NCI-H187 treated with DMSO at 0.1 percent for 48 hours (cell line): ENCODE data around the gene MAS1L.
"Not testable (repeated sequence)": the region's sequence is repeated elsewhere in the genome, so short reads cannot be mapped to it uniquely, and the experiment has no call there.

Experiments used
- DNase-seq: peaks from one replicate; lab custom pipeline; 2025; lab: John Stamatoyannopoulos, UW

Gene MAS1L

DNA sequence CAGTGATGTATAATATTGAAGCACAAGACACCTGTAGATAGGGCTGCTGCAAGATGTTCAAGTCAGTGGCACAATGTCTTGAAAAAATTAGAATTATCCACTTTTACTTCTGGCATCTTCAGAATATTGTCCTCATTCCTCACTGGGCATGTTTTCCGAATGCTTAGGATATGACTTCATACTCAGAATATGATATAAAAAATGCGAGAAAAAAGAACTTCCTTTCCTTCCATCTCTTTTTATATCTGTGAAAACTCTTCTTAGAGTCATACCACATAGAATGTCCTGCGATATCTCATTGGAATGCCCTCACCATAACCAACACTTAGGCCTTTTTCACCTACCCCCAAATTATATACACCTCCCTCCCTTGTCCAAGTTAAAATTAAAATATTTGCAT lies 4.6 kb downstream of the MAS1L start:
- no peak for DNase-seq

DNA sequence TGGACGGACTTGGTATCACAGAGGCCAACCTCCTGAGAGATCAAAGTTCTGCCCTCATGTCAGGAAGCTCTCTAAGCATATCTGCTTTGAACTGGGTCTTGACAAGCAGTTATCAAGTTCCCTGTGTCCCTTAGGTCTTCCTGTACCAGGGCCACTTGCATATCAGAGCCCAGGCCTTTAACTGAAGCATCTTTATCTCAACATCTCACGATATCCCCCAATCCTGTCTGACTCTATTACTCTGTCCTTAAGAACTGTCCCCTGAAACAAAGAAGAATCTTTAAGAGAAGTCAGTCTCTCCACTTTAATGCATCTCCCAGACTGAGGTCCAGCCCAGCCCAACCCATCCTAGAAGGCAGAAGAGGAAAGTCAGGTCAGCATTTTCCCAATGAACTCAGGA lies 8.2 kb downstream of the MAS1L start:
- no peak for DNase-seq

GRCh38 chr6:29478740-29479139 lies 9.0 kb downstream of the MAS1L start:
- DNase-seq: no peak

- no peak for DNase-seq
Observed at GRCh38 chr6:29477923-29478450, 9.8 kb downstream of the MAS1L start.

DNA sequence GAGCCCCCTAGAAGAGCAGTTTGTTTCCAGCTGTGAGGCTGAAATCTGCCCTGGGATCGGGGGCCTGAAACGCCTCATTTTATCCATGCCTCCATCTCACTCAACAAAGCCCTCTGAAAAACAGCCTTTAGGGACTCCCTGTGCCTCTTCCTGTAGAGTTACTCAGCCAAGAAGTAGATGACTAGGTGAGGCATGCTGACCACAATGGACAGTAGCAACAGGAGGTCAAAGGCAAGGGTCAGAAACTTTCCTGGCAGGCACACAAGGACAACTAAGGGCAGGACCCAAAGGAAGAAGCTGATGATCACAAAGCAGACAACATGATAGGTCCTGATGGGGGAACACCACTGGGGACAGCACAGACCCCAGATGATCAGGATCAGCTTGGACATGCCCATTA lies 12.8 kb downstream of the MAS1L start:
- DNase-seq: no peak

DNA sequence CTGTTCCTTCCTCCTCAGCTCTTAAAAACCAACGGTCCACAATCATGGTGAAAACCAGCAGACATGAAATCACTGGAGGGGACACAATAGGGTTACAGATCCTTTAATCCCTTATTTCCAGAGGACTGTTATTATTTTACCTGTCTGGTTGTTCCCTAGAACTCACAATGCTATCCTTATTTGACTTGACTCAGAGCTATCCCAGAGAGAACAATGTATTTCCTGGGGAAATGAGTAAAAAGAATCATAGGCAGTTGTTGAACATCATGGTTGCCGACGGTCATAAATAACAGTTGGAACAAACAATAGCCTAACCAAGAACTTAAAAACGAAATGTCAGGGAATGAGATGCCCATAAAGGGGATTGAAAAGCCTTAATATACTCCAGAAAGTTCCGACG lies 21.5 kb downstream of the MAS1L start:
- no peak for DNase-seq

- DNase-seq: no peak
Observed at GRCh38 chr6:29465801-29466200, 22.0 kb downstream of the MAS1L start.

DNA sequence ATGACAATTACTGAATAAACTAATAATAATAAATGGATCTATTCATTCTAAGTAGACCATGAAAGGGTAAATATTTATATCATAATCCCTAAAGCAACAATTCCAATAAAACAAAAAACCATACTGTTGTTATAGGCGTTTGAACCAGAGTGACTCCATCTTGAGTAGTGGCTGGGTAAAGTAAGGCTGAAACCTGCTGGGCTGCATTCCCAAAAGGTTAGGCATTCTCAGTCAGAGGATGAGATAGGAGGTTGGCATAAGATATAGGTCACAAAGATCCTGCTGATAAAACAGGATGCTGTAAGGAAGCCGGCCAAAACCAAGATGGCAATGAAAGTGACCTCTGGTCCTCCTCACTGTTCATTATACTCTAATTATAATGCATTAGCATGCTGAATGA lies 22.5 kb downstream of the MAS1L start:
- DNase-seq: no peak

DNA sequence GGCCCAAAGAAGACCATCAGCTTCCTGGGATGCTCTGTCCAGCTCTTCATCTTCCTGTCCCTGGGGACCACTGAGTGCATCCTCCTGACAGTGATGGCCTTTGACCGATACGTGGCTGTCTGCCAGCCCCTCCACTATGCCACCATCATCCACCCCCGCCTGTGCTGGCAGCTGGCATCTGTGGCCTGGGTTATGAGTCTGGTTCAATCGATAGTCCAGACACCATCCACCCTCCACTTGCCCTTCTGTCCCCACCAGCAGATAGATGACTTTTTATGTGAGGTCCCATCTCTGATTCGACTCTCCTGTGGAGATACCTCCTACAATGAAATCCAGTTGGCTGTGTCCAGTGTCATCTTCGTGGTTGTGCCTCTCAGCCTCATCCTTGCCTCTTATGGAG lies 25.7 kb downstream of the MAS1L start:
- no peak for DNase-seq

DNA sequence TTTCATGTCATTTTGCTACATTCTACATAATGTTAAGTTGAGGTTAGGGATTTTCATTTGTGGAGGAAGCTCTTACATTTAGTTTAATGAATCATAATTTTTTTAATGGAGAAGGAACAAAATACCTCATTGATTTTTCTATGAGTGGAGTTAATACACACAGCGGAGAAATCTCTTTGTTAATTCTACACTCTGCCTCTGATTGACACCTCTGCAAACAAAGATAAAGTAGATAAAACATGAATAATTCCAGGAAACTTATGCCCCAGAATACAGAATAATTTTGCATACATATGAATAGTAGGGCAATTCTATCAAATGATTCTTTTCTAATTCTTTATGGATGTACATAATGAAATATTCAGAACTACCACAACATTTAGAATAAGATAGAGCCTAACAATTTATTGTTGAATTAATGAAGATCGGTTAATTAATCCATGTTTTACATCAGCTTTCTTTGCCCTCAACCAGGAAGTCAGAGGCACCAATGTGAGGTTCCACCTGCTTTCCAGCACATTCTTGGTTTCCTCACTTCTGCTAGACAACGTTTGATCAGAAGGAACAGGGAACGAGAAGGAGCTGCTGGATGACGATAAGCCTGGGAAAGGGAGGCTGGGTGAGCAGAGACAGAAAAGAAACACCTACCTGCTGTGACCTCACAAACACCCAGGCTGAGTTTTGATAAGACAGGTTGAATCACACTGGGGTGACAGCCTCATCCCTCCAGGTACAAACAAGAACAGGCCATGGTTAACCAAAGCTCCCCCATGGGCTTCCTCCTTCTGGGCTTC lies 26.5 kb downstream of the MAS1L start:
- DNase-seq: no peak

DNA sequence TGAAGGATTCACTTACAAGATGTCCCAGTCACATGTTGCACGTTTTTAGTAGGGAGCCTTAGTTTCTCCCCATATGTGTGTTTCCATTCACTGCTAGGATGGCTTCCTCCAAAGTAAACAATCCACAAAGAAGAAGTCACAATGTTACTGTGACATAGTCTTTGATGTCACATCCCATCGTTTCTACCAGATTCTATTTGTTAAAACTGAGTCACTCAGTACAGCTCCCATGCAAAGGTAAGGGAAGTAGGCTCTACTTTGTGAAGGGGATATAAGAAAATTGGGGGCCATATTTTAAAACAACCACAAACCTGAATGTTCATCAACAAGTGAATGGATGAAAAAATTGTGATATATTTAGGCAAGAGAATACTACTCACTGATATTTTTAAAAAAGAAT lies 30.8 kb downstream of the MAS1L start, which contains the start of the genes OR11A1 and OR2H1:
OR11A1 (minus strand) TSS at position 101 of the 400 bp plus-strand sequence. CDS start 29,430 bp downstream, outside the sequence.
OR2H1 (plus strand) TSS at position 185 of the 400 bp plus-strand sequence. CDS start 4,615 bp downstream, outside the sequence.
- no peak for DNase-seq

GRCh38 chr6:29451471-29452193 lies 36.1 kb downstream of the MAS1L start:
- DNase-seq: no peak

- no peak for DNase-seq
Observed at GRCh38 chr6:29447670-29448069, 40.1 kb downstream of the MAS1L start.

DNA sequence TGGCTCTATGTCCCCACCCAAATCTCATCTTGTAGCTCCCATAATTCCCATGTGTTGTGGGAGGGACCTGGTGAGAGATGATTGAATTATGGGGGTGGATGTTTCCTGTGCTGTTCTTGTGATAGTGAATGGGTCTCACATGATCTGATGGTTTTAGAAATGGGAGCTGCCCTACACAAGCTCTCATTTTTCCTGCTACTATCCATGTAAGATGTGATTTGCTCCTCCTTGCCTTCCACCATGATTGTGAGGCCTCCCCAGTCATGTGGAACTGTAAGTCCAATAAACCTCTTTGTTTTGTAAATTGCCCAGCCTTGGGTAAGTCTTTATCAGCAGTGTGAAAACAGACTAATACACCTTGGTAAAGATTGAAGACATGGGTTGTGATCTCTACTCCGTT lies 43.7 kb downstream of the MAS1L start:
- DNase-seq: not testable (repeated sequence)

GRCh38 chr6:29442719-29443118 lies 45.0 kb downstream of the MAS1L start:
- DNase-seq: no peak

GRCh38 chr6:29439006-29439405 lies 48.8 kb downstream of the MAS1L start, which contains the start of gene OR10C1:
Gene OR10C1, plus strand, starts transcription at chr6:29439306. Its CDS starts 710 bp downstream, at chr6:29440016.
- no peak for DNase-seq

GRCh38 chr6:29436730-29437129 lies 51.0 kb downstream of the MAS1L start:
- not testable (repeated sequence) for DNase-seq
